ENCODE measurements around the gene PHACTR2. TPM values are rescaled to one million over a fixed set of nuclear protein-coding genes. Genes with fewer than 3 reads are reported as not detected.

Gene PHACTR2
- total and polyA plus RNA-seq, 2 of the 13 experiments (the other 11 are each of a cell fraction or from before 2014, with no cell fraction given), result 11.3 to 28.2 TPM

DNA sequence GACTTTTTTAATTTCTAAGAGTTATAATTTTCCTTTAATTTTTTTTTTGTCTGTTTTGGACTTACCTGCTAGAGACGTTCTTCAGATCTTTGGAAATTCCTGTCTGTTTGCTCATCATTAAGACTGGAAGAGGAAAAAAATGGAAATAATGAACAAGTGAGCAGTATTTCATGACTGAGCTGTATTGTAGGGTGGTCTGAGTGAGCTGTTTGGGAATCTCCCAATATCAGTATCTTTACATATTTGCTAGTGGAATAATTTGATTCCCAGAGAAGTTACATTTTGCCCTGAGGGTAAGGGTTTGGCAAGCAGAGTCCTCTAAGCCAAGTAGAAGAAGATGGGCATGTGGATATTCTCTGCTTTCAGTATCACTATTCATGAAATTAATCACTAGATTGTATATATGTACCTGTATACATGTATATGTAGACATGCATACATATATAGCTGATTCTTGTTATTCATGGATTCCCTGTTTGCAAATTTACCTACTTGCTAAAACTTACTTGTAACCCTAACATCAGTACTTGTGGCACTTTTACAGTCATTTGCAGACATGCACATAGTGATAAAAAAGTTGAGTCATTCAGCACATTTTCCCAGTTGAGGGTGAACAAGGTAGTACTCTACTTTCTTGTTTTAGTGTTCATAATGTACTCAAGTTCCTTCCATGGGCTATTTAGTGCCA is 200.0 kb downstream of the PHACTR2 start:
- 6% methylated on average over 1 of the region's 1 CpG for WGBS (ENCODE audit: low lambda C conversion rate)
- BruUV-seq (replicated peaks), result no TSS peak
- H4K20me1 ChIP-seq (ENCODE audit: insufficient read depth, low read length), result no peaks in the 10 kb centered on the region
- ATAC-seq, result no peak
- H2AFZ ChIP-seq (ENCODE audit: low read length), result no peak overlapping the region
- TF ChIP-seq ZBTB8A (CRISPR knock-in tag; IDR thresholded peaks at IDR 0.05; ENCODE audit: borderline replicate concordance, low read depth) (no peak), NR2F2 (IDR thresholded peaks at IDR 0.05; ENCODE audit: borderline replicate concordance, low read depth) (no peak), SOX13 (IDR thresholded peaks at IDR 0.05) (no peak), SOX13 (CRISPR knock-in tag; conservative IDR thresholded peaks at IDR 0.05 in 1 of 2, IDR thresholded peaks at IDR 0.05 in 1 of 2) (no peak), BRD4 (CRISPR knock-in tag; IDR thresholded peaks at IDR 0.05) (no peak), HNF1A (IDR thresholded peaks at IDR 0.05; ENCODE audit: low read depth) (no peak), HNF1A (CRISPR knock-in tag; IDR thresholded peaks at IDR 0.05; ENCODE audit: borderline replicate concordance) (no peak), BORCS8-MEF2B (CRISPR knock-in tag; IDR thresholded peaks at IDR 0.05) (no peak), NFAT5 (CRISPR knock-in tag; IDR thresholded peaks at IDR 0.05) (no peak), NFE2L1 (CRISPR knock-in tag; IDR thresholded peaks at IDR 0.05; ENCODE audit: borderline replicate concordance) (no peak), ZNF891 (CRISPR knock-in tag; IDR thresholded peaks at IDR 0.05) (no peak), ZC3H4 (CRISPR knock-in tag; IDR thresholded peaks at IDR 0.05; ENCODE audit: borderline replicate concordance) (no peak), HOXA9 (CRISPR knock-in tag; IDR thresholded peaks at IDR 0.05; ENCODE audit: borderline replicate concordance) (no peak), HMG20B (CRISPR knock-in tag; conservative IDR thresholded peaks at IDR 0.05) (no peak), CENPX (CRISPR knock-in tag; IDR thresholded peaks at IDR 0.05) (no peak), ARNTL (CRISPR knock-in tag; IDR thresholded peaks at IDR 0.05) (no peak), MEF2D (CRISPR knock-in tag; IDR thresholded peaks at IDR 0.05) (no peak)
- no peak overlapping the region for H3K9ac ChIP-seq (ENCODE audit: insufficient read depth, low read depth, low read length)
- H3K4me1 ChIP-seq (ENCODE audit: insufficient read depth, low read length), result 0 out of 2 replicates have a peak, but pooled peaks cover 4% of the 10 kb centered on the region
- H3K79me2 ChIP-seq (ENCODE audit: insufficient read depth, low read length), result no peaks in the 10 kb centered on the region
- DNase-seq (ENCODE audit: low spot score), result no peak
- ChIA-PET CTCF (ENCODE audit: low intra/inter-chr PET ratio, low total read pairs) (no interaction called here), POLR2A (no interaction called here)
- no peak for FAIRE-seq
- intact Hi-C loops (cut with micrococcal nuclease; ENCODE audit: unreplicated experiment), result no loop called here
- no peaks in the 10 kb centered on the region for H3K27me3 ChIP-seq (ENCODE audit: control insufficient read depth in 1 of 2, insufficient read depth in 2 of 2, low read length in 2 of 2)
- H3K4me2 ChIP-seq (ENCODE audit: low read depth, low read length), result no peak overlapping the region
- H3K4me3 ChIP-seq (replicated peaks in 1 of 3; ENCODE audit: insufficient read depth in 1 of 3, low read depth in 2 of 3, low read length in 3 of 3), result no peak overlapping the region
- no peaks in the 10 kb centered on the region for H3K36me3 ChIP-seq (replicated peaks in 1 of 2; ENCODE audit: control insufficient read depth in 1 of 2, insufficient read depth in 2 of 2, low read length in 2 of 2)
- H3K9me3 ChIP-seq (ENCODE audit: low read length), result peaks cover 9% of the 10 kb centered on the region
- in situ Hi-C loops (cut with HindIII; ENCODE audit: extremely low pct_ligation_motif_present, low pct_unique_long_range_greater_than_20kb), result no loop called here
- no peak overlapping the region for H3K27ac ChIP-seq (ENCODE audit: extremely low read length, insufficient read depth, low read length)

All from HepG2 (cell line).